Fibroblast of the aortic adventitia (primary cell): ENCODE results near the gene RNF19B. TPM values are rescaled to one million over a fixed set of nuclear protein-coding genes. Genes with fewer than 3 reads are reported as not detected.
A peak's percentile ranks its signal among the peaks of the same experiment; 100 is the strongest.
"Not testable (repeated sequence)": the region's sequence is repeated elsewhere in the genome, so short reads cannot be mapped to it uniquely, and the experiment has no call there.

Source experiments
- DNase-seq: peaks from one replicate; pipeline ENCODE4 v3.0.0-alpha.2; 2010; ENCODE audit warnings: low read depth
- H3K4me3 ChIP-seq: 2 replicates; pipeline ENCODE4 v1.5.1; 2011; ENCODE audit warnings: low read depth, mild to moderate bottlenecking, control low read depth, low read length, moderate library complexity
- CTCF ChIP-seq: IDR thresholded peaks from 2 replicates; pipeline ENCODE4 v1.5.1; 2011; ENCODE audit warnings: mild to moderate bottlenecking, low read length, control low read depth, inconsistent platforms; ENCODE audit not compliant: insufficient read depth
- total RNA-seq: library from RNA; depleted of rRNA; stranded (reverse); fragments of >200 nt; gene quantifications from 2 replicates; pipeline ENCODE4 v1.2.3, GENCODE V29; 2012; ENCODE audit warnings: low replicate concordance

Gene RNF19B
- total RNA-seq, 1 donor, result 8.5 TPM

GRCh38 chr1:32978854-32979253, 14.2 kb upstream of the RNF19B start:
- DNase-seq, result no peak
- no peak for TF ChIP-seq CTCF
- no peak overlapping the region for H3K4me3 ChIP-seq

GRCh38 chr1:32977546-32978087, 13.0 kb upstream of the RNF19B start:
- TF ChIP-seq CTCF, result no peak
- no peak for DNase-seq
- no peak overlapping the region for H3K4me3 ChIP-seq

GRCh38 chr1:32975055-32975454, 10.4 kb upstream of the RNF19B start:
- not testable (repeated sequence) for DNase-seq, H3K4me3 ChIP-seq

GRCh38 chr1:32973458-32973857, 8.8 kb upstream of the RNF19B start:
- DNase-seq, H3K4me3 ChIP-seq: not testable (repeated sequence)

GRCh38 chr1:32972814-32973428, 8.3 kb upstream of the RNF19B start:
- no peak for TF ChIP-seq CTCF
- peak overlapping the region; percentile 65 for H3K4me3 ChIP-seq
- no peak for DNase-seq

GRCh38 chr1:32971576-32971975, 7.0 kb upstream of the RNF19B start:
- TF ChIP-seq CTCF, result no peak
- DNase-seq, result no peak
- no peak overlapping the region for H3K4me3 ChIP-seq

GRCh38 chr1:32971156-32971555, 6.5 kb upstream of the RNF19B start:
- H3K4me3 ChIP-seq, result no peak overlapping the region
- no peak for TF ChIP-seq CTCF
- DNase-seq, result no peak

- DNase-seq, result peak; percentile 69
- no peak overlapping the region for H3K4me3 ChIP-seq
- no peak for TF ChIP-seq CTCF
Observed at GRCh38 chr1:32969566-32969965, 5.0 kb upstream of the RNF19B start.
